NCI-H146 treated with DMSO at 0.1 percent for 48 hours (cell line): ENCODE results near the gene CD300LF.

Experiments
- DNase-seq: peaks from one replicate; lab custom pipeline; 2025; ENCODE audit not compliant: unreplicated experiment; lab: John Stamatoyannopoulos, UW

CD300LF gene

GRCh38 chr17:74645010-74645409 lies 67.7 kb downstream of the CD300LF start:
- DNase-seq: no peak

GRCh38 chr17:74644419-74644818 lies 68.3 kb downstream of the CD300LF start:
- no peak for DNase-seq
